ENCODE measurements around the gene WASHC4.
"Not testable (repeated sequence)": the region's sequence is repeated elsewhere in the genome, so short reads cannot be mapped to it uniquely, and the experiment has no call there.

WASHC4 gene

GRCh38 chr12:105170139-105170538 lies 62.6 kb downstream of the WASHC4 start:
- no peak for DNase-seq

GRCh38 chr12:105171691-105172436 lies 64.3 kb downstream of the WASHC4 start:
- no peak for DNase-seq

- no peak for DNase-seq
These were observed 68.0 kb downstream of the WASHC4 start for GRCh38 chr12:105175397-105175990.

- DNase-seq = no peak
These were observed 69.7 kb downstream of the WASHC4 start for GRCh38 chr12:105177208-105177607.

GRCh38 chr12:105179114-105179513 lies 71.6 kb downstream of the WASHC4 start:
- not testable (repeated sequence) for DNase-seq

GRCh38 chr12:105183406-105183805 lies 75.9 kb downstream of the WASHC4 start:
- DNase-seq = not testable (repeated sequence)

GRCh38 chr12:105183976-105184375 lies 76.4 kb downstream of the WASHC4 start:
- DNase-seq = not testable (repeated sequence)

- no peak for DNase-seq
These were observed 81.8 kb downstream of the WASHC4 start for GRCh38 chr12:105189293-105189692.

GRCh38 chr12:105190530-105190929 lies 83.0 kb downstream of the WASHC4 start:
- no peak for DNase-seq

GRCh38 chr12:105192624-105193225 lies 85.2 kb downstream of the WASHC4 start:
- no peak for DNase-seq

GRCh38 chr12:105194947-105195346 lies 87.4 kb downstream of the WASHC4 start:
- no peak for DNase-seq

GRCh38 chr12:105196090-105196489 lies 88.6 kb downstream of the WASHC4 start:
- DNase-seq = no peak

GRCh38 chr12:105198961-105199360 lies 91.4 kb downstream of the WASHC4 start:
- no peak for DNase-seq

- no peak for DNase-seq
These were observed 92.9 kb downstream of the WASHC4 start for GRCh38 chr12:105200385-105200784.

GRCh38 chr12:105201299-105201698 lies 93.8 kb downstream of the WASHC4 start:
- DNase-seq = no peak

GRCh38 chr12:105202202-105202601 lies 94.7 kb downstream of the WASHC4 start:
- no peak for DNase-seq

GRCh38 chr12:105204127-105204526 lies 96.6 kb downstream of the WASHC4 start:
- DNase-seq = no peak

GRCh38 chr12:105204916-105205315 lies 97.4 kb downstream of the WASHC4 start:
- peak; percentile 61 for DNase-seq

GRCh38 chr12:105205322-105206048 lies 98.0 kb downstream of the WASHC4 start:
- DNase-seq = no peak

- DNase-seq = no peak
These were observed 99.3 kb downstream of the WASHC4 start for GRCh38 chr12:105206686-105207374.

- DNase-seq = no peak
These were observed 101.6 kb downstream of the WASHC4 start for GRCh38 chr12:105209091-105209490.

GRCh38 chr12:105212438-105212837 lies 104.9 kb downstream of the WASHC4 start:
- DNase-seq = peak; percentile 76

- DNase-seq = no peak
These were observed 106.6 kb downstream of the WASHC4 start for GRCh38 chr12:105214148-105214547.
